Gastrocnemius medialis (tissue), 4 donors: Measurements from ENCODE around the gene IMPG1.

ENCODE experiments used
- CTCF ChIP-seq, 5 experiments: fragments of 450-650 bp in 3 of 5; fragments of 200-600 bp in 2 of 5; sonication (generic) in 2 of 5; IDR thresholded peaks in 4 of 5; conservative IDR thresholded peaks in 1 of 5; 1 replicate in 4 of 5; 2 replicates in 1 of 5; pipeline ENCODE4 v1.5.1; 2016 to 2019; ENCODE audit warnings: antibody characterized with exemption in 5 of 5, mild to moderate bottlenecking in 3 of 5, moderate library complexity in 3 of 5
- POLR2A ChIP-seq, 2 donors: fragments of 450-650 bp; IDR thresholded peaks; one replicate each; pipeline ENCODE4 v1.6.1; 2017; ENCODE audit warnings: antibody characterized with exemption in 2 of 2, mild to moderate bottlenecking in 2 of 2, moderate library complexity in 2 of 2

DNA sequence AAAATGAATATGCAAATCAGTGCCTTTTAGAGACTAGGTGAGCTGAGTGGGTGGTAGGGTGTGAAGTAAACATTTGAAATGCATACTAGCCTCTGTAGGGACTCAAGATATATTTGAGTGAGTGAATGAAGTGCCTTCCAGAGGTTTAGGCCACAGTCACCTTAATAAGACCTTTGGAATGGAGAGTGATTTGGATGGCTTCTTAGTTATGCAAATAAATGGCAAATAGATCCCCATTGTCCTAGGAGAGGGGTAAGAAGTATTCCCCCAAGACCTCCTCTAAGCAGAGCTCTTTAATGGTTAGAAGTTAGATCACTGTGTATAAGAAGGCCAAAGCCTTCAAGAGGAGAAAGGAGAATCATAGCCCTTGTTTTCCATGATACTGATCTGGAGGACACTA is 47.8 kb upstream of the IMPG1 start:
- TF ChIP-seq CTCF (IDR thresholded peaks at IDR 0.05 in 4 of 5, conservative IDR thresholded peaks at IDR 0.05 in 1 of 5) (no peak), POLR2A (IDR thresholded peaks at IDR 0.05) (no peak)
